Measurements from ENCODE around the gene MARCHF9.
"Not testable (repeated sequence)": the region's sequence is repeated elsewhere in the genome, so short reads cannot be mapped to it uniquely, and the experiment has no call there.

MARCHF9 gene, protein sequence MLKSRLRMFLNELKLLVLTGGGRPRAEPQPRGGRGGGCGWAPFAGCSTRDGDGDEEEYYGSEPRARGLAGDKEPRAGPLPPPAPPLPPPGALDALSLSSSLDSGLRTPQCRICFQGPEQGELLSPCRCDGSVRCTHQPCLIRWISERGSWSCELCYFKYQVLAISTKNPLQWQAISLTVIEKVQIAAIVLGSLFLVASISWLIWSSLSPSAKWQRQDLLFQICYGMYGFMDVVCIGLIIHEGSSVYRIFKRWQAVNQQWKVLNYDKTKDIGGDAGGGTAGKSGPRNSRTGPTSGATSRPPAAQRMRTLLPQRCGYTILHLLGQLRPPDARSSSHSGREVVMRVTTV

DNA sequence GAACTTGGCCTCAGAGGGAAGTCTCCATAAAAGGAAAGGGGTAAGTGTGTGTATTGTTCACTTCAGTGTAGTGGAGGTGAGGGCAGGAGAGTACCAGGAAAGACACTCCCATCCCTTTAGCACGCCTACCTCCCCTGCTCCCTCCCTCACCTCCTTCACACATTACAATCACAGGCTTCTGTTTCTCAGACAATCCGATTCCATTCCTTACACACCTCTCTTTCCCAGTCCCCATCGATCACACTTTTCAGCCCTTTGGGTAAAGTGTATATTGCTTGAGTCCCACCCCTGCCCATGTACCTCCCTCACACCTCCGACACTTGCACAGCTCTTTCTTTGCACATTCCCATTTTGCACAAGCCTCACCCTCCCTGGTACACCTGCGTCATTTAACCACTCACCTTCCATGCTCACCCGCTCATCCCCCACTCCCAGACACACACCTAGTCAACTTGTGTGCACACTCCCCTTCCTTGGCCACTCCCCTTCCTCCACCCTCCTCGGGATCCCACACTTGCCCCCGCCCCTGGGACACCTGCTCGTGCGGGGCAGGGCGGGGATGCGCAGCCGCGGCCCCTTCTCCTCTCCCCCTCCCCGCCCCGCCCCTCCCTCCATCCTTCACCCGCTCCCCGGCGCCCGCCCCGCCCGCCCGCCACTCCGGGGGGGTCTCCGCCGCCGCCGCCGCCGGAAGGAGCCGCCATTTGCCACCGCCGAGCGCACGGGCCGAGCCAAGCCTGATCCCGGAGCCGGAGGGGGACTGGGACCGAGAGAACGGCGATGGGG lies at the start of gene MARCHF9:
MARCHF9 (plus strand) TSS at position 693 of the 783 bp plus-strand sequence. CDS start 426 bp downstream, outside the sequence.
- DNase-seq, result peak; percentile 89

DNA sequence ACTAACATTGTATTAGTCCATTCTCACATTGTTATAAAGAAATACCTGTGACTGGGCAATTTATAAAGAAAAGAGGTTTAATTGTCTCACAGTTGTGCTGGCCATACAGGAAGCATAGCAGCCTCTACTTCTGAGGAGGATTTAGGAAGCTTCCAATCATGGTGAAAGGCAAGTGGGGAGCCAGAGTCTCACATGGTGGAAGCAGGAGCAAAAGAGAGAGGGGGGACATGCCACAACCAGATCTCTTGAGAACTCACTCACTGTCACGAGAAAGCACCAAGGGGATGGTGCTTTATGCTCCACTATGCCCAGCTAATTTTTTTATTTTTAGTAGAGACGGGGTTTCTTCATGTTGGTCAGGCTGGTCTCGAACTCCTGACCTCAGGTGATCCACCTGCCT lies 47.7 kb upstream of the MARCHF9 start:
- no peak for DNase-seq

GRCh38 chr12:57708296-57708695 lies 46.6 kb upstream of the MARCHF9 start:
- no peak for DNase-seq

DNA sequence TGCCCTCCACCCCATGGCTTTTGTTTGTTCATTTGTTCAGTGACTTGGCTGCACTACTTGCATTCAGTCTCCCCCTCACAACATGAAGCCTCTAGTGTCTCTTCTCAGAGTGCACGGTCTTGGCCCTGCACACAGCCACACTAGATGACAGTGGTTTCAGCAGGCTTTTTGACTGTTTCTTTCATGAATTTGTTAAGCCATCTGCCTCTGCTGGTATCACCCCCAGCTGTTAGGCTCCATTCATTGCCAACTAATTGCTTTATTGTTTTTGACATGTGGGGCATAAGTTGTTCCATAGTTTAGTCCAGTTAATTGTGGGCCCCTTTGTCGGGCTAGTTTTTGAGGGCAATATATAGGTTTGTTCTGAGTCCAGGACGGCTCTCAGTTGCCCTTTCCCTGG lies 42.2 kb upstream of the MARCHF9 start:
- no peak for DNase-seq

DNA sequence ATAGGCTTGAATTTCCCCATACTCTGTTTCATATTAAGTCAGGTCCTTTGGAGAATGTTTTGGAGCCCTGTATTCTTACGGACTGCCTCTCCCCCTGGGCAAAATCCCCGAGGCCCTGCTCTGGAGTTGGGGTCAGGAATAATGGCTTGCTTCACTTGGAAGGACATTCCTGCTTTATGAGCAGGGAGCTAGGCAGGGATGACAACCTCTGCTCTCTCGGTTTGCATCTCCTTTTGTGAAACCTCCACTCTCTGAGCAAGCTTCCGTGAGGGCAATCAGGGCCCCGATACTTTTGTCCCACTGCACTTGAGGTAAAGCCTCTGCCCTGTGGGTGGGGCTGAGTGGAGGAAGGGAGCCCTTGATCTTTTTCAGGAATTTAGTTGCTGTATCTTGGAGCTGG lies 41.7 kb upstream of the MARCHF9 start:
- no peak for DNase-seq

DNA sequence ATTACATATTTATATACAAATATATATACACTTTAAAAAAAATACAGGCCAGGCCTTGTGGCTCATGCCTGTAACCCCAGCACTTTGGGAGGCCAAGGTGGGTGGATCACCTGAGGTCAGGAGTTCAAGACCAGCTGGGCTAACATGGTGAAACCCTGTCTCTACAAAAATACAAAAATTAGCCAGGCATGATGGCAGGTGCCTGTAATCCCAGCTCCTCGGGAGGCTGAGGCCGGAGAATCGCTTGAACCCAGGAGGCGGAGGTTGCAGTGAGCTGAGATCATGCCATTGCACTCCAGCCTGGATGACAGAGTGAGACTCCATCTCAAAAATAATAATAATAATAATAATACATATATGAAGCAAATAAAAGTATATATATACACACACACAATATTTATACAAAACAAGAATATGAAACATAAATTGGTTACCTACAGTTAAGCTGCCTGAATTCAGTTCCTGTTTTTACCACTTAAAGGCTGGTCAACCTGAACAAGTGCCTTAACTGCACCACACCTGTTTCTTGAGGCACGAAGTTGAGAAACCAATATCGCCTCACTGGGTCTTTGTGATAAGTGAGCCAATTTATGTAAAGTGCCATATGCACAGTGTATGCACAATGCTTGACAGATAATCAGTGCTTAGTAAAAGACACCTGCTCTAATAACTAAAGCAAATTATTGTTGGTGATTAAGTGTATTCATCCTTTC lies 39.7 kb upstream of the MARCHF9 start:
- not testable (repeated sequence) for DNase-seq

DNA sequence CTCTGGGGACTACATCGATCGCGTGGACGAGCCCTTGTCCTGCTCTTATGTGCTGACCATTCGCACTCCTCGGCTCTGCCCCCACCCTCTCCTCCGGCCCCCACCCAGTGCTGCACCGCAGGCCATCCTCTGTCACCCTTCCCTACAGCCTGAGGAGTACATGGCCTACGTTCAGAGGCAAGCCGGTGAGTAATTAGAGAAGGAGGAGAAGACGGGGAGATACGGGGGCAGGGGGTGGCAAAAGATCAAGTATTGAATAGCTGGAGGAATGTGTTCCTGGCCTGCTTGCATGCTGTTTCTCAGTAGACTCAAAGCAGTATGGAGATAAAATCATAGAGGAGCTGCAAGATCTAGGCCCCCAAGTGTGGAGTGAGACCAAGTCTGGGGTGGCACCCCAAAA lies 39.1 kb upstream of the MARCHF9 start:
- no peak for DNase-seq

GRCh38 chr12:57716305-57716704 lies 38.6 kb upstream of the MARCHF9 start:
- no peak for DNase-seq

DNA sequence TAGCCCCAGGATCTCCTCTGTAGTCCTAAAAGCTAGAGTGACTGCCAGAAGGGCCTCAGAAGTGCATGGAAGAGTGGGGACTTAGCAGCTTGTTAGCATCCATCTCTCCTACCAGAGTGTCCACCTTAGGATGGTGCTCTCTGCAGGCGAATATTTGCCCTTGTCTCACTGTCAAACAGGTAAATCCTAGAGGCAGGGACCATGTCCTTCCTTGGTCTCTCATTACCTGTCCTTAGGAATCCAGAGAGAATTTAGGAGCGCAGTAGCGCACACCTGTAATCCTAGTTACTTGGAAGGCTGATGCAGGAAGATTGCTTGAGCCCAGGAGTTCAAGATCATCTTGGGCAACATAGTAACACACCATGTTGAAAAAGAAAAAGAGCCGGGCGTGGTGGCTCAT lies 37.8 kb upstream of the MARCHF9 start:
- no peak for DNase-seq

DNA sequence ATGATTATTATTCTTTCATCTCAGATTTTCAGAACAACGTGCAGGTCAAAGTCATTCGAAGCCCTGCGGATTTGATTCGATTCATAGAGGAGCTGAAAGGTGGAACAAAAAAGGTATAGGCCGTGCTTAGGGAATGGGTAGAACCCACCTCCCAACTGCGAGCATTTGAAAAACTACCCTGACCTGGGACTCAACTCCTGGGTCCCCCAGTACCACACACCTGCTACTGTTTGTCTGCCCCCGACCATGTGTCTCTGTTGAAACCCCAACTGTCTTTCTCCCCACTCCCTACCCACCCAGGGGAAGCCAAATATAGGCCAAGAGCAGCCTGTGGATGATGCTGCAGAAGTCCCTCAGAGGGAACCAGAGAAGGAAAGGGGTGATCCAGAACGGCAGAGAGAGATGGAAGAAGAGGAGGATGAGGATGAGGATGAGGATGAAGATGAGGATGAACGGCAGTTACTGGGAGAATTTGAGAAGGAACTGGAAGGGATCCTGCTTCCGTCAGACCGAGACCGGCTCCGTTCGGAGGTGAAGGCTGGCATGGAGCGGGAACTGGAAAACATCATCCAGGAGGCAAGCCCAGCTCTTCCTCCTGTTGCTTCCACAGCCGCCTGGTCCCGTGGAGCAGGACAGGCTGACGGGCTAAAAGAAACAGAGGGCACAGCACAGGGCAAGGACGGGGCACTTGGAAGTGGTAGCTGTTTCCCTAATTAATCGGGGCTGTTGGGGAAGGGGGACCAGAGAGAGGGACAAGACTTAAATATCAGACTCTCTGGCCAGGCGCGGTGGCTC lies 36.9 kb upstream of the MARCHF9 start:
- no peak for DNase-seq

- DNase-seq, result no peak
Observed at GRCh38 chr12:57718641-57719528, 36.0 kb upstream of the MARCHF9 start.

DNA sequence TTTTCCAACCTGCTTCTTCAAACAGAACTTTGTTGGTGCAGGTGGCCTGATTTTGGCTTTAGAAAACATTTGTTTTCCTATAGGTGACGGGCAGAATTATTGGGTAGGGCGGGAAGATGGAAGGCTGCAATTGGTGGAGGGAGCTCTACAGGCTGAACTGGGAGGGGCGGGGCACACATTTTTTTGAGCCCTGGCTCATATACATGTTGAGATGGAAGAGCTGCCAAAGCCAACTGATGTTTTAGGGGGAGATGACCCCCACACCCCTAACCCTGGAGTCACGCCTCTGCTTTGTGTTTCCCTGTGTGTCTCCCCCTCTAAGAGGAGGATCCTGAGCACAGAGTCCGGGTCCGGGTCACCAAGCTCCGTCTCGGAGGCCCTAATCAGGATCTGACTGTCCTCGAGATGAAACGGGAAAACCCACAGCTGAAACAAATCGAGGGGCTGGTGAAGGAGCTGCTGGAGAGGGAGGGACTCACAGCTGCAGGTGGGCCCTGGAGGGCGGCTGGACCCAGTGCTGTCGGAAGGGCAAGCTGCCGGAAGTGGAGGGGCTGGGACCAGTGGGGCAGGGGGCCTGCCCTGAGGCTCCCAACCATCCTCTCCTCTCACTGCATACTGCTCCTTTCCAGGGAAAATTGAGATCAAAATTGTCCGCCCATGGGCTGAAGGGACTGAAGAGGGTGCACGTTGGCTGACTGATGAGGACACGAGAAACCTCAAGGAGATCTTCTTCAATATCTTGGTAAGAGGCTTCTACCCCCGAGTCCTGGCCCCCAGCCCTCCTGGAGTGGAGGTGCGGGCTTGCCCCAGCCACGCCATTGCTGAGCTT lies 34.9 kb upstream of the MARCHF9 start:
- no peak for DNase-seq

DNA sequence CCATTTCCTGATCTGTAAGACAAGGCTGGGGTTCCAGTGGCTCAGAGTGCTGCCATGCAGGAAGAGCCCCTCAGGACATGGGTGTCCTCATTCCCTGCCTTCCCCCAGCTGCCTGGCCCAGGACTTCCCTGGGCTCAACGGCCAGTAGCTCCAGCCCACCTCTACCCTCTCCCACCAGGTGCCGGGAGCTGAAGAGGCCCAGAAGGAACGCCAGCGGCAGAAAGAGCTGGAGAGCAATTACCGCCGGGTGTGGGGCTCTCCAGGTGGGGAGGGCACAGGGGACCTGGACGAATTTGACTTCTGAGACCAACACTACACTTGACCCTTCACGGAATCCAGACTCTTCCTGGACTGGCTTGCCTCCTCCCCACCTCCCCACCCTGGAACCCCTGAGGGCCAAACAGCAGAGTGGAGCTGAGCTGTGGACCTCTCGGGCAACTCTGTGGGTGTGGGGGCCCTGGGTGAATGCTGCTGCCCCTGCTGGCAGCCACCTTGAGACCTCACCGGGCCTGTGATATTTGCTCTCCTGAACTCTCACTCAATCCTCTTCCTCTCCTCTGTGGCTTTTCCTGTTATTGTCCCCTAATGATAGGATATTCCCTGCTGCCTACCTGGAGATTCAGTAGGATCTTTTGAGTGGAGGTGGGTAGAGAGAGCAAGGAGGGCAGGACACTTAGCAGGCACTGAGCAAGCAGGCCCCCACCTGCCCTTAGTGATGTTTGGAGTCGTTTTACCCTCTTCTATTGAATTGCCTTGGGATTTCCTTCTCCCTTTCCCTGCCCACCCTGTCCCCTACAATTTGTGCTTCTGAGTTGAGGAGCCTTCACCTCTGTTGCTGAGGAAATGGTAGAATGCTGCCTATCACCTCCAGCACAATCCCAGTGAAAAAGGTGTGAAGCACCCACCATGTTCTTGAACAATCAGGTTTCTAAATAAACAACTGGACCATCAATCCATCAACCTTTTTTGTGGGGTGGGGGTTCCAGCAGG lies 34.0 kb upstream of the MARCHF9 start:
- DNase-seq, result no peak

- not testable (repeated sequence) for DNase-seq
Observed at GRCh38 chr12:57721846-57722608, 32.9 kb upstream of the MARCHF9 start.

DNA sequence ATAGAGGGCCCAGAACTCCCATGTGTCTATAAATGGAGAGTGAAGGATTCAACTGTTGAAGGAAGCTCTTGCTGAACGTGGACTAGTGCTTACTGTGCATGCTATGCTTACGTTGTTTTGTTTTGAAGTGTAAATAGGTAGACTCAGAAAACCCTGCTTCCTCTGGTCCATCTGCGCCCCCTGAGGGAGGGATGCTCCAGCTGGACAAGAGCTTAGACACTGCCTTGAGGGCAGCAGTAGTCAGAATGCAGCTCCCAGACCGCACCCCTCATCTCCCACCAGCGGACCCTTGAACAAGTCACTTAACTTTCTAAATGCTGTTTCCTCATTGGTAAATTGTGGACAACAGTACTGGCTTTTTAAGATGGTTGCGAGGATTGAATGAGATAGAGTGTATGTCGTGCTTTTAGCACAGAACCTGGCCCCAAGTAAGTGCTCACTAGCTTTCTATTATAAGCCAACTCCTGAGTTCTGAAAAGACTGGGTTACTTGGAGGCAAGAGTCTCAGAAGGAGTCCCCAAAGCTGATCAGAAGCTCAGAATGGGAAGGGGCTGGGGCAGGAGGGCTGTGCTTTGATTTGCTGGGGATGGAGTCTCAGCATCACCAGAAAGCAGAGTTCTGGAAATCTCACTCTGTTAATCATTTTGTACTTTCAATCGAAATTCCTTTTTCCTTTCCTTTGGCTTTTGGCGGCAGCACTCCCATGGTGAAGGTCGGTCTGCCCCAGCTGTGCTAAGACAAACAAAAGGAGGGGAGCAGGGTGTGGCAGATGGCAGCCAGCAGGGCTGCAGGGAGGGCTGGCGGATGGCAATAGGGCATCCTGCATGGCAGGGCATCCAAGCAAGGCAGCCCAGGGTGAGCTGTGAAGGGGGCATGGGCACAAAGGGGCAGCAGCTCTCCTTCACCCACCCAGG lies 31.9 kb upstream of the MARCHF9 start:
- DNase-seq, result no peak

DNA sequence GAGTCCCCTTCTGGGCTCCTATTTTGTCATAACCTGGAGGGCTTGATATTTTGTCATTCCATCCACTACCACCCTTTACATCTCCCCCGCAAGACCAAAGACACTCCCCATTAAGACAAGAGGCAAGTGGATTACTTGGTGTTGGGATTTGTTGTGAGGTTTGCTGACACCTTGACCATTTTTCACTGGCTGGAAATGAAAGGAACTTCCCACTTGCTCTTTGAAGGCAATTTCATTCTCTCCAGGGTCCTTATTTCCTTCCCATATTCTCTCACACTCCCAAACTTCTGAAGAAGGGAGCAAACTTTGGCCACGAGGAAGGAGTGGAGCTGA lies 31.3 kb upstream of the MARCHF9 start:
- no peak for DNase-seq

Data from activated CD4-positive, alpha-beta T cell treated with anti-CD3 and anti-CD28 coated beads, Interleukin-2, amount 50 U/mL, for 16 hours (primary cell).